SJCRH30 (cell line): Measurements from ENCODE around the gene RAD21L1. TPM values are rescaled to one million over a fixed set of nuclear protein-coding genes. Genes with fewer than 3 reads are reported as not detected.

Experiments used
- DNase-seq, 2 experiments: peaks; one replicate each; pipeline ENCODE4 v3.0.0-alpha.2; 2015 to 2020
- H3K27ac ChIP-seq: fragments of 250-450 bp; sonication (Bioruptor Pico); 2 replicates; pipeline ENCODE4 v1.5.1; 2020; ENCODE audit warnings: mild to moderate bottlenecking, moderate library complexity
- H3K27me3 ChIP-seq: fragments of 250-450 bp; sonication (Bioruptor Pico); 2 replicates; pipeline ENCODE4 v1.5.1; 2020; ENCODE audit warnings: mild to moderate bottlenecking, moderate library complexity
- H3K36me3 ChIP-seq: fragments of 250-450 bp; sonication (Bioruptor Pico); 2 replicates; pipeline ENCODE4 v1.5.1; 2020; ENCODE audit warnings: mild to moderate bottlenecking, moderate library complexity
- H3K4me1 ChIP-seq: fragments of 250-450 bp; sonication (Bioruptor Pico); 2 replicates; pipeline ENCODE4 v1.5.1; 2020; ENCODE audit warnings: mild to moderate bottlenecking, moderate library complexity
- H3K4me3 ChIP-seq: fragments of 250-450 bp; sonication (Bioruptor Pico); 2 replicates; pipeline ENCODE4 v1.5.1; 2020; ENCODE audit warnings: mild to moderate bottlenecking, moderate library complexity
- H3K9me3 ChIP-seq: fragments of 250-450 bp; sonication (Bioruptor Pico); replicated peaks from 2 replicates; pipeline ENCODE4 v1.5.1; 2020; ENCODE audit warnings: mild to moderate bottlenecking, moderate library complexity
- total RNA-seq: library from RNA; depleted of rRNA; stranded (reverse); fragments of >200 nt; shearing (Covaris generic); gene quantifications from 2 replicates; pipeline ENCODE4 v1.2.3, GENCODE V29; 2014

The RAD21L1 gene
- total RNA-seq, 1 experiment from 2014 or later, result not detected

DNA sequence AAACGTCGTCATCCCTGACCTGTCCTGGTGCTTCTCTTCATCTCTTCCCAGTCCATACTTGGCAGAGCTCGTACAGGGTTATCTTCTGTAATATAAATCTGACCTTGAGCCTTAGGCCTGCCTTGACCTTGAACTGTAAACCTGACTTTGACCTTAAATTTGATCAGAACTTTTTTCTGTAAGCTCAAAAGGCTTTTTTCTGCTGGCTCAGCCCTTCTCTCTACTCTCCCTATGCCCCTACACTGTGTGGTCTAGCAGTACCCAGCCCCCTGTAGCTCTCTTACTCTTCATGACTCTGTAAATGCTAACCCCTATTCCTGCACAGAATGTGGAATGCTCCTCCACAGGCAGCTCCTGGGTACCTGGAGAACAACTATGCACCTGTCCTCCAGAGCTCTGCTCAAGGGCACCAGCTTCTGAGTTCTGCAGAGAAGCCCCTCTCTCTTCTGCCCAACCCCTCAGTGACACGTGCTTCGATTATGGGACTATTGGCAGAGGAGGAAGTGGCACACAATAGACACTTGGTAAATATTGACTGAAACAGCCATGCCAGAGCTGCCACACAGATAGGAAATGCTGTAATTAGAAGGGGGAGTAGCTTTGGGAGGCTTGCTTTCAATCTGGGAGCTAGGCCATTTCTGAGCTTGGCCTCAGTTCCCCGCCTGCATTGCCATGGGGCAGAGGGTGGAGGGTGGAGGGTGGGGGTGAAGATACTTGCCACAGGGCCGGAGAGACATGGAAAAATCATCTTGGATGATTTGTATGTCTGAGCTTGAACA is 55.6 kb downstream of the RAD21L1 start:
- Histone ChIP-seq H3K9me3 (no peaks in the 10 kb centered on the region), H3K36me3 (no peaks in the 10 kb centered on the region), H3K27ac (no peak overlapping the region), H3K4me1 (no peaks in the 10 kb centered on the region), H3K27me3 (no peaks in the 10 kb centered on the region), H3K4me3 (no peak overlapping the region)
- no peak for DNase-seq

DNA sequence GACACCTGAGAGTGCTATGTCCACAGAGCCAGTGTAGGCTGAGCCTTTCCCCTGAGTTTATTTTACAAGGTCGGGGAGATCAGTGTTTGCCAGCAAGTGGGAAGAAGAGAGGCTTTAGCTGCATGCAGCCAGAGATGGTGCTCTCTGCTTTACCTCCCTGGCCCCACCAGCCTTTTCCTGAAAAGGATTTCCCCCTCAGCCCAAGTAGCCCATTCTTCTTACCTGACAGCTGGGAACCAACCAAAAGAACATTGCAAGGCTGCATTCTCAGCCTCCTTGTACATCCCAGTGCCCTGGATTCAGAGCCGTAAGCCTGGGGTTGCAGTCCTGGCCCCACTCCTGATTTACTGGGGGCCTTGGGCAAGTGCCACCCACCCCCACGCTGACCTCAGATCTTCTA is 57.1 kb downstream of the RAD21L1 start:
- Histone ChIP-seq H3K9me3 (no peaks in the 10 kb centered on the region), H3K36me3 (no peaks in the 10 kb centered on the region), H3K27ac (no peak overlapping the region), H3K4me3 (no peak overlapping the region), H3K4me1 (no peaks in the 10 kb centered on the region), H3K27me3 (no peaks in the 10 kb centered on the region)
- no peak for DNase-seq

GRCh38 chr20:1283522-1284510 is 58.0 kb downstream of the RAD21L1 start:
- Histone ChIP-seq H3K36me3 (no peaks in the 10 kb centered on the region), H3K4me3 (no peak overlapping the region), H3K9me3 (no peaks in the 10 kb centered on the region), H3K27me3 (no peaks in the 10 kb centered on the region), H3K27ac (no peak overlapping the region), H3K4me1 (no peaks in the 10 kb centered on the region)
- no peak for DNase-seq

GRCh38 chr20:1286267-1287024 is 60.6 kb downstream of the RAD21L1 start:
- peak in 1 of 2 experiments; percentile 28 for DNase-seq
- no peaks in the 10 kb centered on the region for H3K36me3 ChIP-seq

DNA sequence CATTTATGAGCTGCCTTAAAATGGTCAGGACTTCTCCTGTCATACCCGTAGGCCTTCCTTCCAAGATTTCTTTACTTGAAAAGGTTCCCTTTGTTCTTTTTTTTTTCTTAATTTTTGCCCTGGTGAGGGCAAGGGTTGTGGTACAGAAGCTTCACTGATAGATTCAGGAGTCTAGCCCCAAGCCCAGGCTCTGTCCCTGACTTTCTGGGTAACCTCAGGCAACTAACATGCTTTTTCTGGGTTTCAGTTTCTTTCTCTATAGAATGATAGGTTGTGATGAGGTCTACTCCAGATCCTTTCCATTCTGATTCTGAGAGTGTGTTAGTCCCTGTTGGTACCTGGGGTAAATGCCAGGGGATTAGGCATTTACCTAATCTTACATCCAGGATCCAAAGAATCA is 61.5 kb downstream of the RAD21L1 start:
- Histone ChIP-seq H3K27ac (no peak overlapping the region), H3K27me3 (no peaks in the 10 kb centered on the region), H3K36me3 (no peaks in the 10 kb centered on the region), H3K4me1 (peaks cover 22% of the 10 kb centered on the region), H3K9me3 (no peaks in the 10 kb centered on the region), H3K4me3 (no peak overlapping the region)
- no peak for DNase-seq

More at GRCh38 chr20:1286267-1287024, 60.6 kb downstream of the RAD21L1 start:
- no peak overlapping the region for H3K27ac ChIP-seq
- H3K4me1 ChIP-seq, result peaks cover 13% of the 10 kb centered on the region
- no peak overlapping the region for H3K4me3 ChIP-seq
- H3K27me3 ChIP-seq, result no peaks in the 10 kb centered on the region
- H3K9me3 ChIP-seq, result no peaks in the 10 kb centered on the region

- H3K27ac ChIP-seq, result no peak overlapping the region
- no peak for DNase-seq
- H3K4me1 ChIP-seq, result peaks cover 29% of the 10 kb centered on the region
- no peaks in the 10 kb centered on the region for H3K9me3 ChIP-seq
- no peak overlapping the region for H3K4me3 ChIP-seq
- H3K36me3 ChIP-seq, result no peaks in the 10 kb centered on the region
- H3K27me3 ChIP-seq, result no peaks in the 10 kb centered on the region
Measured at GRCh38 chr20:1287787-1288569, 62.1 kb downstream of the RAD21L1 start.

DNA sequence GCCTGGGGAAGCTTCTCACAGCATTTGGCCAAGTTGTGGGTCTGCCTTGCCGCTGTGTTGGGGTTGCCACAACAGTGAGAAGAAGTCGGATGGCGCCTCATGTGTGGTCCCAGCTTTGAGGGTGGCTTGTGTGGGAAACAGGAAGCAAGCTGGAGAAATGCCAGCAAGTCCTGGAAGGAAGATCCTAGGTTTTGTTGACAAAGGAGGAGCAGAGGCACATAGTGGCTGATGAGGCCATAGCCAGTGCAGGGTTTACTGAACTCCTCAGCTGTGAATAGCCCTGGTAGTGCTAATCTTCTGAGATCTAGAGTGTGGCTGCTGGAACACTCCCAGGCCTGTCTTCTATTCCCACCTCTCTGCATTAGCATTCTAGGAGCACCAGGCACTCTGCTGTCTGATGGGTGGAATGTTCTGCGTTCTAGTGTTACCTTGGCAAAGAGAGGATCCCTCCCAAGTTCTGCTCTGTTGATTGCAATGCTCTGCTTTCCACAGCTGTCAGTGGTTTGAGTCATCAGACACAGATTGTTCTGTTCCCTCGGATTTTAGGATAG is 65.4 kb downstream of the RAD21L1 start:
- DNase-seq, result peak; percentile 94 to 95
- Histone ChIP-seq H3K4me3 (no peak overlapping the region), H3K9me3 (no peaks in the 10 kb centered on the region), H3K4me1 (peaks cover 29% of the 10 kb centered on the region), H3K27ac (peak overlapping the region; percentile 65), H3K27me3 (no peaks in the 10 kb centered on the region), H3K36me3 (no peaks in the 10 kb centered on the region)

- Histone ChIP-seq H3K27ac (peak overlapping the region; percentile 65), H3K4me1 (peaks cover 29% of the 10 kb centered on the region), H3K4me3 (no peak overlapping the region), H3K36me3 (no peaks in the 10 kb centered on the region), H3K27me3 (no peaks in the 10 kb centered on the region), H3K9me3 (no peaks in the 10 kb centered on the region)
- no peak for DNase-seq
Measured at GRCh38 chr20:1292620-1293019, 66.8 kb downstream of the RAD21L1 start.

DNA sequence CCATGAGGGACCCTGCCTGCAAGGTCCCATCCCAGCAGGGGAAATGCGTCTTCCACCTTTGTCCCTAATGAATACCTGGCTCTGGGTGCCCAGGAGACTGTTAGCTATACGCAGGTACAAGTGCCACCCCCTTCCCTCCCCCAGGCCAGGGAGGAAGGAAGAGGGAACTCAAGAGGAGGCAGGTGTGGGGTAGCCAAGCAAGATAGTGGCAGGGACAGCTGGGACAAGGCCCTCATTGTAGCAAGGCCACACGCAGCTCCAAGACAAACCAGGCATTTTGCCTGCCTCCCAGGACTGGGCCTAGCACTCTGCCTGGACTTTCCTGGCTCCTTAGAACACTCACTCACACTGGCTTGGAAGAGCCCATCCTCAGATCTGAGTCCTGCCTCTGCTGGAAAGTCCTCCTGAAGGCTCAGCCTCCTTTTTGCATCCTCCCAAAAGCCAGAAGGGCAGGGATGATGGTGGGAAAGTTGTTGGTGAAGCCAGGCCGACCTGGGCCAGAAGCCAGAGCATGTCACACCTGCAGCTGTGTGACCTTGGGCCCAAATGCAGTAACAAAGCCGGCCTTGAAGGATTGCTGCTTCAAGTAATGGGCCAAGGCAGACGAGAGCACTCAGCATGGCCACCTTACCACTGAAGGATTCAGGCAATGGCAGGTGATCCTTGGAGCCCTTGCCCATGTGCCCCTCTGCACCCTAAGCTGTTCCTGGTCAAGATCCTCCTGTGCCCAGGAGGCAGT is 68.0 kb downstream of the RAD21L1 start:
- peak in 1 of 2 experiments; percentile 51 for DNase-seq
- H3K9me3 ChIP-seq, result no peaks in the 10 kb centered on the region

GRCh38 chr20:1294497-1294896 is 68.7 kb downstream of the RAD21L1 start:
- peaks cover 29% of the 10 kb centered on the region for H3K4me1 ChIP-seq
- no peaks in the 10 kb centered on the region for H3K27me3 ChIP-seq
- no peaks in the 10 kb centered on the region for H3K9me3 ChIP-seq
- no peak for DNase-seq
- H3K27ac ChIP-seq, result no peak overlapping the region
- no peaks in the 10 kb centered on the region for H3K36me3 ChIP-seq
- H3K4me3 ChIP-seq, result no peak overlapping the region

More for the DNA sequence above, 68.0 kb downstream of the RAD21L1 start:
- Histone ChIP-seq H3K4me1 (peaks cover 29% of the 10 kb centered on the region), H3K36me3 (no peaks in the 10 kb centered on the region), H3K27me3 (no peaks in the 10 kb centered on the region), H3K4me3 (no peak overlapping the region), H3K27ac (no peak overlapping the region)

DNA sequence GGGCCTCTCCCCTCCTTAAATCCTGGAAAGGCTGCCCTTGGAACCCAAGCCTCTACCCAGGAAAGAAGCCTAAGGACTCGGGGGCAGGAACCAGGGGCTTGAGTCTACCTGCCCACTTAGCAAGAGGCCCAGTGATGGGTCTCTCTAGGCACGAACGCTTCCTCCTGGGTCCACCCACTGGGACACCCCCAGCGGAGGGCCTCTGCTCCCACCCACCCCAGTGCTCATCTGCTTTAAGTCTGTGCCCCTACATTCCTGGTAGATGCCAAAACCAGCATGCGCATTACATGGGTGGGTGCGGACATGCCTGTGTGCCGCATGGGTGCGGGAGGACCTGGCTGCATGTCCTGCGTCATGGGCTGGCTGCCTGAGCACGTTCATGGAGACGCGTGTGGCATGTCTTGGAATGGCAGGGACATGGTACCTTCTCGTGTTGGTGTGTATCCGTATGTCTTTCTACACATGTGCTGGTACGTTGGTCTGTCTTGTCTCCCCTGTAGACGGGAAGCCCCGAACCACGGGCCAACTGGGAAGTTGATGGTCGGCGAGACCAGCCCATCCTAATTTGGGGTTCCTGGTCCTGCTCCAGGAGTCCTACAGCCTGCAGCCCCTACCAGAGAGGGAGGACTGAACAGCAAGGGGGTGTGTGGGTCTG is 69.6 kb downstream of the RAD21L1 start:
- H3K27ac ChIP-seq, result no peak overlapping the region

GRCh38 chr20:1296117-1296610 is 70.3 kb downstream of the RAD21L1 start:
- peaks cover 23% of the 10 kb centered on the region for H3K4me1 ChIP-seq
- H3K4me3 ChIP-seq, result no peak overlapping the region
- H3K27me3 ChIP-seq, result no peaks in the 10 kb centered on the region
- no peaks in the 10 kb centered on the region for H3K36me3 ChIP-seq
- no peaks in the 10 kb centered on the region for H3K9me3 ChIP-seq
- H3K27ac ChIP-seq, result no peak overlapping the region
- DNase-seq, result no peak

More for the DNA sequence above, 69.6 kb downstream of the RAD21L1 start:
- no peaks in the 10 kb centered on the region for H3K9me3 ChIP-seq
- peaks cover 26% of the 10 kb centered on the region for H3K4me1 ChIP-seq
- no peaks in the 10 kb centered on the region for H3K27me3 ChIP-seq
- H3K4me3 ChIP-seq, result no peak overlapping the region
- no peak for DNase-seq
- H3K36me3 ChIP-seq, result no peaks in the 10 kb centered on the region

DNA sequence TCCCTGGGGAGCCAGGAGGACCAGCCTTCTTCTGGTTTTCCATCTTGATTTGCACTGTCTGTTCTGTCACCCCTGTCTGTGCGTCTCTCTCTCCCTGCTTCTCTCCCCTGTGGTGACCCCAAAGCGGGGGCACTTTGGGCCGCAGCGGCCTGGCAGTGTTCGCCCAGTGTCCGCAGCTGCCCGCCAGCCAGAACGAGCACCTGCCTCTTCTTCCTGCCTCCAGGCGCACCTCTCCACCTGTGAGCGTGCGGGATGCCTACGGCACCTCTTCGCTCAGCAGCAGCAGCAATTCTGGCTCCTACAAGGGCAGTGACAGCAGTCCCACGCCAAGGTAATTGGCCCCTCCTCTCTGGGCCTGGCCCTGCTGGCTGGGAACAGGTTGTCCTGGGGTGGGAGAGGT is 71.1 kb downstream of the RAD21L1 start:
- Histone ChIP-seq H3K9me3 (no peaks in the 10 kb centered on the region), H3K27ac (no peak overlapping the region), H3K4me3 (no peak overlapping the region), H3K36me3 (no peaks in the 10 kb centered on the region), H3K27me3 (no peaks in the 10 kb centered on the region), H3K4me1 (peaks cover 15% of the 10 kb centered on the region)
- DNase-seq, result no peak
